Upper lobe of left lung (tissue), 4 donors: ENCODE results near the gene MFSD6.

Experiments
- EP300 ChIP-seq, 4 donors: sonication (generic); formaldehyde crosslinking; IDR thresholded peaks; one replicate each; pipeline ENCODE4 v1.5.1; 2017; ENCODE audit warnings: antibody characterized with exemption in 4 of 4, control low read depth in 2 of 4
- POLR2A ChIP-seq, 4 donors: fragments of 450-650 bp; IDR thresholded peaks; one replicate each; pipeline ENCODE4 v1.5.1; 2016 to 2017; ENCODE audit warnings: antibody characterized with exemption in 4 of 4, mild to moderate bottlenecking in 2 of 4
- TF ChIP-seq, protein P1 (sequence below), 6 experiments: fragments of 450-650 bp in 4 of 6; fragments of 200-600 bp in 2 of 6; sonication (generic) in 2 of 6; IDR thresholded peaks; one replicate each; pipeline ENCODE4 v1.5.1; 2016 to 2019; ENCODE audit warnings: antibody characterized with exemption in 6 of 6

DNA sequence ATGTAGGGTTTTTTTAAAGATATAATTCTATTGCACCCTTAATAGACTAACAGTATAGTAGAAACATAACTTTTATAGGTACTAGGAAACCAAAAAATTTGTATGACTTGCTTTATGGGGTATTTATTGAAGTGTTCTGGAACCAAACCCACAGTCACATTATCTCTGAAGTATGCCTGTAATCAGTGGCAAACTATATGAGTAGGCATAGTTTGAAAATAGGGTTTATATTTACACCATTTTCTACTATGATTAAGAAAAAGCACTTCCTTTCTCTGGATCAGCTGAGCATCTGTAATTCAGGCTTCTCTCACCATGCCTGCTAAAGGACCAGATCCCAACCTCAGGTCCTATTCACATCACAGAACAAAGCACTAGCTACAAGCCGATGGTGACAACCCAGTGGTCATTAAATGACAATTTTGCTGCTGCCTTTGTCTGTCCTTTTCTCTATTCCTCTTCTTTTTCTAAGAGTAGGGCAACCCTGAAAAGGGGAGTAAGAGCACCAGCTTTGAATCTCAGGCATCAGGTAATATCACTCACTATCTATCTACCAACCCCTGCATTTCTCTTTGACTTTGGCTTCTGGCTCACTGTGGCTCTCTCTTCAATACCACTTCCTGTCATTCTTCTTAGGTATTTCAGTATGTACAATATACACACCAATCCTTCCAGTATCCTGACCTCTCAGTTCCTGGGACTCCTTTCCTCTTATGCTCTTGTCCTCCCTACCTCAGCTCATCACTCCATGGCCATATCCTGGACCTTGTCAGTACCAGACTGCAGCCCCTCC is 112.0 kb downstream of the MFSD6 start:
- TF ChIP-seq, protein P1, sequence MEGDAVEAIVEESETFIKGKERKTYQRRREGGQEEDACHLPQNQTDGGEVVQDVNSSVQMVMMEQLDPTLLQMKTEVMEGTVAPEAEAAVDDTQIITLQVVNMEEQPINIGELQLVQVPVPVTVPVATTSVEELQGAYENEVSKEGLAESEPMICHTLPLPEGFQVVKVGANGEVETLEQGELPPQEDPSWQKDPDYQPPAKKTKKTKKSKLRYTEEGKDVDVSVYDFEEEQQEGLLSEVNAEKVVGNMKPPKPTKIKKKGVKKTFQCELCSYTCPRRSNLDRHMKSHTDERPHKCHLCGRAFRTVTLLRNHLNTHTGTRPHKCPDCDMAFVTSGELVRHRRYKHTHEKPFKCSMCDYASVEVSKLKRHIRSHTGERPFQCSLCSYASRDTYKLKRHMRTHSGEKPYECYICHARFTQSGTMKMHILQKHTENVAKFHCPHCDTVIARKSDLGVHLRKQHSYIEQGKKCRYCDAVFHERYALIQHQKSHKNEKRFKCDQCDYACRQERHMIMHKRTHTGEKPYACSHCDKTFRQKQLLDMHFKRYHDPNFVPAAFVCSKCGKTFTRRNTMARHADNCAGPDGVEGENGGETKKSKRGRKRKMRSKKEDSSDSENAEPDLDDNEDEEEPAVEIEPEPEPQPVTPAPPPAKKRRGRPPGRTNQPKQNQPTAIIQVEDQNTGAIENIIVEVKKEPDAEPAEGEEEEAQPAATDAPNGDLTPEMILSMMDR (IDR thresholded peaks at IDR 0.05) = no peak
- TF ChIP-seq EP300 (IDR thresholded peaks at IDR 0.05) = no peak
- no peak for TF ChIP-seq POLR2A (IDR thresholded peaks at IDR 0.05)
